ENCODE results near the gene ALDH1L1.
A peak's percentile ranks its signal among the peaks of the same experiment; 100 is the strongest.

The ALDH1L1 gene

GRCh38 chr3:126199256-126199655 is 18.9 kb upstream of the ALDH1L1 start:
- H3K4me3 ChIP-seq (ENCODE audit: low read depth, low read length), result no peak overlapping the region
- TF ChIP-seq CTCF (IDR thresholded peaks at IDR 0.05; ENCODE audit: insufficient read depth, low read length, missing control alignments), result no peak
- CTCF ChIA-PET, result interaction anchor here (0.8 to 6.4 kb wide), 16 partner anchors 10 to 214 kb away, joined by 3 to 76 read pairs (median 6); partner anchors contain the start of gene CFAP100
- POLR2A ChIA-PET, result no interaction called here
- DNase-seq (ENCODE audit: low read depth, low spot score), result no peak

- no peak overlapping the region for H3K4me3 ChIP-seq (ENCODE audit: low read depth, low read length)
- ChIA-PET POLR2A (no interaction called here), CTCF (interaction anchor here (0.7 to 6.4 kb wide), 26 partner anchors 10 to 275 kb away, joined by 3 to 76 read pairs (median 4); partner anchors contain the start of gene CFAP100)
- no peak for DNase-seq (ENCODE audit: low read depth, low spot score)
- TF ChIP-seq CTCF (IDR thresholded peaks at IDR 0.05; ENCODE audit: insufficient read depth, low read length, missing control alignments), result peak; percentile 89
Observed at GRCh38 chr3:126197854-126198584, 17.6 kb upstream of the ALDH1L1 start.

GRCh38 chr3:126197343-126197742 is 17.0 kb upstream of the ALDH1L1 start:
- no peak for TF ChIP-seq CTCF (IDR thresholded peaks at IDR 0.05; ENCODE audit: insufficient read depth, low read length, missing control alignments)
- no peak overlapping the region for H3K4me3 ChIP-seq (ENCODE audit: low read depth, low read length)
- ChIA-PET CTCF (interaction anchor here (0.7 to 6.4 kb wide), 14 partner anchors 9 to 275 kb away, joined by 3 to 76 read pairs (median 5); partner anchors contain the start of gene CFAP100), POLR2A (no interaction called here)
- no peak for DNase-seq (ENCODE audit: low read depth, low spot score)

- no peak for TF ChIP-seq CTCF (IDR thresholded peaks at IDR 0.05; ENCODE audit: insufficient read depth, low read length, missing control alignments)
- H3K4me3 ChIP-seq (ENCODE audit: low read depth, low read length), result no peak overlapping the region
- CTCF ChIA-PET, result no interaction called here
- DNase-seq (ENCODE audit: low read depth, low spot score), result no peak
- POLR2A ChIA-PET, result no interaction called here
Observed at GRCh38 chr3:126194713-126195305, 14.4 kb upstream of the ALDH1L1 start.

GRCh38 chr3:126191246-126191645 is 10.9 kb upstream of the ALDH1L1 start:
- H3K4me3 ChIP-seq (ENCODE audit: low read depth, low read length), result no peak overlapping the region
- ChIA-PET POLR2A (no interaction called here), CTCF (interaction anchor here (0.8 to 5.9 kb wide), 3 partner anchors 7 to 55 kb away, joined by 3 to 48 read pairs (median 4); no protein-coding TSS in a partner anchor)
- no peak for TF ChIP-seq CTCF (IDR thresholded peaks at IDR 0.05; ENCODE audit: insufficient read depth, low read length, missing control alignments)
- no peak for DNase-seq (ENCODE audit: low read depth, low spot score)

- DNase-seq (ENCODE audit: low read depth, low spot score), result no peak
Observed at GRCh38 chr3:126187920-126188319, 7.5 kb upstream of the ALDH1L1 start.

More at GRCh38 chr3:126187920-126188319, 7.5 kb upstream of the ALDH1L1 start:
- CTCF ChIA-PET, result interaction anchor here (0.6 to 5.9 kb wide), 2 partner anchors 11 to 242 kb away, joined by 3 to 48 read pairs; no protein-coding TSS in a partner anchor
- POLR2A ChIA-PET, result no interaction called here
- TF ChIP-seq CTCF (IDR thresholded peaks at IDR 0.05; ENCODE audit: insufficient read depth, low read length, missing control alignments), result no peak
- no peak overlapping the region for H3K4me3 ChIP-seq (ENCODE audit: low read depth, low read length)
